ENCODE measurements around the gene CALHM6.

Gene CALHM6

DNA sequence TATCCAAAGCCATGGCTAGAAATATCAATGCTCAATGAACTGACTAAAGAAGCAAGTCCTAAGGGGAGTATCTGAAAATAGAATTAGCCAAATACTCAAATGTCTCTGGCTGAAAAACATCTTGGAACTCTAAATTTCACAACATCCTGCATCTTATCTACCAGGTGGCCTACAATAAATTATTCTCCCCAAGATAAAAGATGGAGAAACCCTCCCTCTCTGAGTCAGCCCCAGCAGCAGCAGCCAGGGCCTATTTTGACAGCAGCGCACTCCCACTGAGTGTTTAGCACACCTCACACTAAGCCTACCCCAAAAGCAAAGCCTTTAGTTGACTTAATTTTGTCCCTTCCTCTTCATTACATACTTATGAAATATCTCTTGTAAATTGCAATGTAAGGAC lies 5.9 kb downstream of the CALHM6 start:
- DNase-seq (ENCODE audit: low read depth): peak; percentile 8
- TF ChIP-seq CTCF (conservative IDR thresholded peaks at IDR 0.05; ENCODE audit: control insufficient read depth, insufficient read depth, low read depth, low read length): no peak

DNA sequence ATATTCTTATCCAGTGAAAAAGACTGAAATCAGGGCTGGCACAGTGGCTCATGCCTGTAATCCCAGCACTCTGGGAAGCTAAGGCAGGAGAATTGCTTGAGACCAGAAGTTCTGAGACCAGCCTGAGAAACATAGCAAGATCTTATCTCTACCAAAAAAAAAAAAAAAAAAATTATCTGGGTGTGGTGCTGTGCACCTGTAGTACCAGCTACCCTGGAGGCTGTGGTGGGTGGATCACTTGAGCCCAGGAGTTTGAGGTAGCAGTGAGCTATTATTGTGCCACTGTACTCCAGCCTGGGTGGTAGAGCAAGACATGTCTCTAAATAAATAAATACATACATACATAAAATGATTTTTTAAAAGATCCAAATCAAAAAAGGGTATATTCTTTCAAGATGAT lies 6.3 kb downstream of the CALHM6 start:
- H3K4me3 ChIP-seq (ENCODE audit: control insufficient read depth, low read depth, low read length): no peak overlapping the region
- TF ChIP-seq CTCF (conservative IDR thresholded peaks at IDR 0.05; ENCODE audit: control insufficient read depth, insufficient read depth, low read depth, low read length): no peak
- DNase-seq (ENCODE audit: low read depth): no peak

More for the DNA sequence above, 5.9 kb downstream of the CALHM6 start:
- H3K4me3 ChIP-seq (ENCODE audit: control insufficient read depth, low read depth, low read length): no peak overlapping the region

DNA sequence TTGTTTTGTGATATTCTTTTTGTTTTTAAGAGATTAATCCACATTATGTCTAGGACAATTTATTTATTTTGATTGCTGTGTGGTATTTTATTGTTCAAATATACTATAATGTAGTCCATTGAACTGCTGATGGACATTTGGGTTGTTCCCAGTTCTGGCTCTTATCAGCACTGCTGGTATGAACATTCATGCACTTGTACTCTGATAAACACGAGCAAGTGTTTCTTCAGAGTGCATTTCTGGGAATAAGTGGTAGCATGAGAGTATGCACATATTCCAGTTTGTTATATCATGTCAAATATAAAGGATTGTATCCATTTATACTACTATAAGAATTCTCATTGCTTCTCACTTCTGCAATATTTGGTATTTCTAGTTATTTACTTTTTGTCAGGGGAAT lies 7.1 kb downstream of the CALHM6 start:
- no peak for TF ChIP-seq CTCF (conservative IDR thresholded peaks at IDR 0.05; ENCODE audit: control insufficient read depth, insufficient read depth, low read depth, low read length)
- H3K4me3 ChIP-seq (ENCODE audit: control insufficient read depth, low read depth, low read length): no peak overlapping the region
- DNase-seq (ENCODE audit: low read depth): no peak

DNA sequence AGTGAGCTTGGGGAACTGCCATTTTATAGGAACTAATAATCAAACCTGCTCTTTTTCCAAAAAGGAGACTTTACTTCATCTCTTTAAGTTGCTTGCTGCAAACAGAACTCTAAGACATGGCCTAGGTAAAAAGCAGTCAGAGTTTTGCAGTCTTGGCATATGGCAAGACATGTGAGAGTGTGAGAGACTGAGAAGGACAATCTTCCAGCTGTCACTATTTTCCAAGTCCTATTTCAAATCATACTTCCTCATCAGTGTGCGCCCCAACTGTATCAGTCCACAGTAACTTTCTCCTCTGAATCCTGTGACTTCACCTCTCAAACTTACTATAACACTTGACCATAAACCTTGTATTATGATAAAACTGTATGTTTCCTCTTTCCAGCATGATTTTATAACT lies 10.4 kb downstream of the CALHM6 start:
- H3K4me3 ChIP-seq (ENCODE audit: control insufficient read depth, low read depth, low read length): no peak overlapping the region
- DNase-seq (ENCODE audit: low read depth): no peak
- TF ChIP-seq CTCF (conservative IDR thresholded peaks at IDR 0.05; ENCODE audit: control insufficient read depth, insufficient read depth, low read depth, low read length): no peak

- TF ChIP-seq CTCF (conservative IDR thresholded peaks at IDR 0.05; ENCODE audit: control insufficient read depth, insufficient read depth, low read depth, low read length): no peak
- H3K4me3 ChIP-seq (ENCODE audit: control insufficient read depth, low read depth, low read length): no peak overlapping the region
- DNase-seq (ENCODE audit: low read depth): no peak
Observed at GRCh38 chr6:116472706-116473105, 11.5 kb downstream of the CALHM6 start.

DNA sequence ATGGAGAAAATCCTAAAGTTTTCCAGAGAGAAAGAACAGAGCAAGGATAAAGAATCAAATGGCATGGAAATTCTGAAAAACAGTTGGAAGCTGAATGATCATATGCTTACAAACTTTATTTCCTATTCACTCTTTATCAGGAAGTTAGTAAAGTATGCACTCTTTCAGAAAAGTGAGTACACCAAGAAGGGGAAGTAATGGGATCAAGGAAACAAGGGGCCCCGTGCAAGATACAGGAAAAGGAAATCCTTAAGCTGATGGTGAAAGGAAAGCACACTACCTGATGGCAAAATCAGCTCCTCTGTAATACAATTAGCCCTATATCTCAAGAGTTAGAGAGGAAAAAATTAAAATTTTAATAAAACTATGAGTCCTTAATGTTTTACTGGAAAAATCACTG lies 14.0 kb downstream of the CALHM6 start:
- no peak for TF ChIP-seq CTCF (conservative IDR thresholded peaks at IDR 0.05; ENCODE audit: control insufficient read depth, insufficient read depth, low read depth, low read length)
- no peak for DNase-seq (ENCODE audit: low read depth)
- no peak overlapping the region for H3K4me3 ChIP-seq (ENCODE audit: control insufficient read depth, low read depth, low read length)

DNA sequence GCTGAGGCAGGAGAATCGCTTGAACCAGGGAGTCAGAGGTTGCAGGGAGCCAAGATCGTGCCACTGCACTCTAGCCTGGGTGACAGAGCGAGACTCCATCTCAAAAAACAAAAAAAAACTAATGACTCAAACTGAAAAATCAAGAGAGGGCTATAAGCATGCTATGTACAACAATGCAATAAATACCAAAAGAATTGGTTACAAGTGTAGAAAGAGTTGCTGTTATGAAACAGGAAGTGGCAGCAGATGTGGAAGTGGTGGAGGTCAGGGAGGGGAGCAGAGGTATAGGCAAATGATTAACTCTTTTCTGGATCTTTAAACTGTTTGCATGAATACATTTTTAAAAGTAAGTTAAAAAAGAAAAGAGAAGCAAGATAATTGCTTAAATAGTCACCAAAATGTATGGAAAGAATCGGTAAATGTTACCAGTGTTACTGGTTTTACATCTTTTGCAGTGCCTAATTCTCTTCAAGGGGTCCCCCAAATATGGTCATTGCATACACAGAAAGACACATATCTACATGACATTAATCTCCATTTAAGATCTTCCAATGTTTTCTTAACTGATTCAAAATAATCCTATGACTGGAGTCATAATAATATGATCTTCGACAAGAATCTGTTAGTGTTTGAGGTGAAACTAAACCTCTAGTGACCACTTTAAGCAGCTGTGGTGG lies 15.0 kb downstream of the CALHM6 start:
- peak; percentile 29 for DNase-seq (ENCODE audit: low read depth)
- no peak for TF ChIP-seq CTCF (conservative IDR thresholded peaks at IDR 0.05; ENCODE audit: control insufficient read depth, insufficient read depth, low read depth, low read length)
- H3K4me3 ChIP-seq (ENCODE audit: control insufficient read depth, low read depth, low read length): no peak overlapping the region

Data from fibroblast of mammary gland (primary cell).